Stimulated activated CD4-positive, alpha-beta T cell treated with anti-CD3 and anti-CD28 coated beads, TNF-alpha, amount 100 ng/mL, for 24 hours (primary cell): ENCODE data around the gene PABPN1.
"Not testable (repeated sequence)": the region's sequence is repeated elsewhere in the genome, so short reads cannot be mapped to it uniquely, and the experiment has no call there.

Experiments used
- DNase-seq, 3 experiments: peaks; one replicate each; pipeline ENCODE4 v3.0.0-alpha.2; 2020; ENCODE audit warnings: low read depth in 3 of 3

PABPN1 gene, protein sequence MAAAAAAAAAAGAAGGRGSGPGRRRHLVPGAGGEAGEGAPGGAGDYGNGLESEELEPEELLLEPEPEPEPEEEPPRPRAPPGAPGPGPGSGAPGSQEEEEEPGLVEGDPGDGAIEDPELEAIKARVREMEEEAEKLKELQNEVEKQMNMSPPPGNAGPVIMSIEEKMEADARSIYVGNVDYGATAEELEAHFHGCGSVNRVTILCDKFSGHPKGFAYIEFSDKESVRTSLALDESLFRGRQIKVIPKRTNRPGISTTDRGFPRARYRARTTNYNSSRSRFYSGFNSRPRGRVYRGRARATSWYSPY

DNA sequence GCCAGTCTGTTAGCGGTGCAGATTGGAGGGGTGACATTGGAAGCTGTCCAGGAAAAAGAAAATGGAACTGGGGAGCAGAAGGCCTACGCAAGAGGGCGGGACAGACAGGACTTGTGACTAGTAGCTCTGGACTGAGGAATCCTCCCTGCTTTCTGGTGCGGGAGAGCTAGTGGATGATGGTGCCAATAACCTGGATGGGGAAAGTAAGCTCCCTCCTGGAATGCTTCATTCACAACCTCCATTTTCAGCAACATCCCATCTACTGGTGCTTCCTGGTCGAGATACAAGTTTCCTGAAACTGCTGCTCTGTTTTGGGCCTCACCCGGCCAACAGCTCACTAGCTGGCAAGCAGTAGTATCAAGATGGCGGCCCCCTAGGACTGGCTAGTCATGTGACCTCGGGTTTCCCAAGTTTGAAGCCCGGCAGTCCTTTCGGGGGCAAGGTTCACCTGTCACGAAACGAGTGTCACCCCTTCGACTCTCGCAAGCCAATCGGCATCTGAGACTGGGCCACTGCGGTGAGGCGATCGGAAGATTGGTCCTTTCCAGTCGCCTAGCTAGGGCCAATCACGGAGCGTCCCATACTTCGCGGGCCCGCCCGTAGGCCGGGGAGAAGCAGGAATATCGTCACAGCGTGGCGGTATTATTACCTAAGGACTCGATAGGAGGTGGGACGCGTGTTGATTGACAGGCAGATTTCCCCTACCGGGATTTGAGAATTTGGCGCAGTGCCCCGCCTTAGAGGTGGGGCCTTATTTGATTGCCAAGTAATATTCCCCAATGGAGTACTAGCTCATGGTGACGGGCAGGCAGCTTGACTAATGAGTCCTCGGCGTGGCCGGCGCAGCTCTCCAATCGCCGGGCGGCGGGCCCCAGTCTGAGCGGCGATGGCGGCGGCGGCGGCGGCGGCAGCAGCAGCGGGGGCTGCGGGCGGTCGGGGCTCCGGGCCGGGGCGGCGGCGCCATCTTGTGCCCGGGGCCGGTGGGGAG is at the start of gene PABPN1:
Gene PABPN1, plus strand, starts transcription at position 874 of the 988 bp plus-strand sequence. Its CDS starts 13 bp downstream, at position 887.
- DNase-seq = peak; percentile 92 to 96 (median 95)

DNA sequence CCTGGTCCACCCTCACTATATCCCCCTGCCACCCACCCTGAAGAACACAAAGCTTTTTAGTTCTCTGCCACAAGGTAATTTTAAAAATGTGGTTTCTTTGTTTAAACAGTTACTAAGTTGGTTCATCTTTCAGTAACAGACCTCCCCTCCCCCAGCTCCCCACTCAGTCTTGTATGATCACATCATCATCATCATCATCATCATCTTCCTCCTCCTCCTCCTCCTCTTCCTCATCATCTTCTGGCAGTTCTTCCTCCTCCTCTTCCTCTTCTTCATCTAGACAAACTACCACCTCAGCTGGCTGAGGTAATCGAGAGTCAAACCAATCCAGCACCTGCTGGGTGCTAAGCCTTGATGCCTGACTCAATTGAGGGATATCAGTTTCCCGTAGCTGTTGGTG is 45.8 kb upstream of the PABPN1 start:
- no peak for DNase-seq

- no peak for DNase-seq
Measured at GRCh38 chr14:23277189-23277588, 44.1 kb upstream of the PABPN1 start.

- not testable (repeated sequence) for DNase-seq
Measured at GRCh38 chr14:23277928-23278327, 43.3 kb upstream of the PABPN1 start.

DNA sequence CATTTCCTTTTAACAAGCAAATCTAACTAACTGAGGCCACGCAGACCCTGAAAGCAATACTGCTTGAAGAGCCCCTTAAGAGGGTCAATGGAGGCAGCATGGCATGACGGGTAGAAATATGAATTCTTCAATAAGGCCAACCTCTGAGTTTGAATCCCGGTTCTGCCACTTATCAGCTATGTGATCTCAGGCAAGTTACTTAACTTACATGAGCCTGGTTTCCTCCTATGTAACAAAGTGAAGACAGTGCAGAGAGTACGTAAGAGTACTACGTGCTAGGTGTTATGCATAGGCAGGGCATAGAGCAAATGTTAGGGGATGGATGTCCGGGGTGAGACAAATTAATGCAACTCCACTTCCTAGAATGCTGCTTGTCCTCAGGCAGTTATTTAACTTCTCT is 40.0 kb upstream of the PABPN1 start:
- DNase-seq = no peak

DNA sequence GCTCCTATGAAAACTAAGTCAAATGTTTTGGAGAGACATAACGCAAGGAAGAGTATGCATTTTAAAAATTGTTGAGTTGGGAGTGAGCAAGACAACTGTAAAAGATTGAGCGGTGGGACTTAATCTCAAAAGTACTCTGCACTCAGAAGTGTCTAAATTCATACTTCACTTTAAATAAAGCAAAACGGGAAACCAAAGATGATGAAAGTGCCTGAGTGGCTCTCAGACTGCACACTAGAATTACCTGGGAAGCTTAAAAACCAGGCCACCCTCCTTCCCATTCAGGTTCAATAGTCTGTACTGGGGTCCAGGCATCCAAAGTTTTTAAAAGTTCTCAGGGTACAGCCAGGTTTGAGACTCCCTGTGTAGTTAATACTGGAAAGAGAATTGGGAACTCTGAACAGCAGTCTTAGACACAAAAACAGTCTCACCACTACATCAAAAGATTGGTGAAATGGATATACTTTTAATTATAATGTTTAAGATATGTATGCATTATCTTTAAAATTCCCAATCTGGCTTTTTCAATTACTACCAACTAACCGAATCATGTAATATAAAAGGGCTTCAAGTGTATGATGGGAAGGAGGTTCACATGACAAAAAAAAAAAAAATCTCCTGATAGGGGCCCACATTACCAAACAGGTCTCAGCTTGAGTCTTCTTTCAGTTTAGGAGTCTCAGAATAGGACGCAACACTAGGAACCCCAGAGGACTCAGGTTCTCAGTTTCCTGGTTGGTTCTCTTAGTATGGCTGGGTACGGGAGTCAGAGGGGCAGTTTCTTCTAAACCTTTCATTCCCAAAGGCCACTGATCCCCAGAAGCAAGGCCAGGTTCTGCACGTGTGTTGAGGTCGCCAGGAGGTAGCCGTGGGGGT is 36.4 kb upstream of the PABPN1 start:
- DNase-seq = no peak

GRCh38 chr14:23285530-23286019 is 35.7 kb upstream of the PABPN1 start:
- no peak for DNase-seq

- peak; percentile 96 to 99 (median 97) for DNase-seq
Measured at GRCh38 chr14:23286020-23286901, 35.0 kb upstream of the PABPN1 start, which contains the start of gene HOMEZ. Gene HOMEZ (minus strand): TSS chr14:23286132. CDS start chr14:23285952, 180 bp downstream.

DNA sequence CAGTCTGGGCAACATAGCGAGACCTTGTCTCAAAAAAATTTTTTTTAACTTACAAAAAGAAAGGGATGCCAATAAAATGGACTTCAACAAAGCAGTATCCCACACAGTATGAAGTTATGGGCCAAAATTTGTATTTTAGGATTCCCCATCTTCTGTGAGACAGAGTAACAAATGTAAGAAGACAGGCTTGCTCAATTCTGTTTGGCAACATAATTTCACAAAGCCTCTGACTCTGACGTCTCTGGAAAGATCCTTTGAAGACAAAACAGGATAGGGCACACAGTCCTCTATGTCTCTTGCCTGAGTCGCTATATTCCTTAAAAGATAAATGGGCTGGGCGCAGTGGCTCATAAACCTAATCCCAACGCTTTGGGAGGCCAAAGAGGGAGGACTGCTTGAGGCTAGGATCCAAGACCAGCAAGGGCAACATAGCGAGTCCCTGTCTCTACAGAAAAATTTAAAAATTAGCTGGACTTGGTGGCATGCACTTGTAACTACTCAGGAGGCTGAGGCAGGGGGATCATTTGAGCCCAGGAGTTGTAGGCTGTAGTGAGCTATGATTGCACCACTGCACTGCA is 34.3 kb upstream of the PABPN1 start:
- DNase-seq = no peak

- peak; percentile 7 to 40 (median 39) for DNase-seq
Measured at GRCh38 chr14:23294734-23295561, 26.3 kb upstream of the PABPN1 start.

GRCh38 chr14:23296012-23296777 is 25.1 kb upstream of the PABPN1 start:
- DNase-seq = no peak

GRCh38 chr14:23297096-23297495 is 24.2 kb upstream of the PABPN1 start:
- no peak for DNase-seq

- DNase-seq = no peak
Measured at GRCh38 chr14:23297611-23298277, 23.5 kb upstream of the PABPN1 start.

DNA sequence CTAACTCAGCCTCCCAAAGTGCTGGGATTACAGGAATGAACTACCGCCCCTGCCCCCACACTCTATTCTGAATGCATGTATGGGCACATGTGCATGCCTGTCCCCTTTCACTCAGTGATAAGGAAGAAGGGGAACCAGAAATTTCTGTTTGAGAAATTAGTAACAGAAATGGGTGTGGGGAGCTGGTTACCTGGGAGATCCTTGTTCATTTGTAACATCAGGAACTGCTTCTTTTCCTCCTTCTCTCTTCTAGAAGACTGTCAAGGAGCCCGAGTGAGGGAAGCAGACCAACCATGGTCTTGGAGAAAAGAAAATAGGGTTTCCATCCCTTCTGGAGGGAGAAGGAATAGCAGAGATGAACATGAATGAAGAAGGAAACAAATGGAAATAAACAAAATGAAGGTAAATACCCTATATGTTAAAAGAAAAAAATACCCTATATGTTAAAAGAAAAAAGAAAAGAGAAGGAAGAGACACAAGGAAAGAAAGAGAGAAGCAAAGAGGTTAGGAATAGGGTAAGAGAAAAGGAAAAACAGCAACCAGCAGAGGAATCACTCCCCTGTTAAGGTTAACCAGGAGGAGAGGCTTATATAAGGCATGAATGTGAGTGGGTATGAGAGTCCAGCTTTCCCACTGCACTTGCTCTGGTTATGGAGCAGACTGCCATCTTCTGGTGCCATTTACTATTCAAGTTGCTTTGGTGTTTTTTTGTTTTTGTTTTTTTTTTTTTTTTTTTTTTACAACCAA is 21.9 kb upstream of the PABPN1 start:
- no peak for DNase-seq

DNA sequence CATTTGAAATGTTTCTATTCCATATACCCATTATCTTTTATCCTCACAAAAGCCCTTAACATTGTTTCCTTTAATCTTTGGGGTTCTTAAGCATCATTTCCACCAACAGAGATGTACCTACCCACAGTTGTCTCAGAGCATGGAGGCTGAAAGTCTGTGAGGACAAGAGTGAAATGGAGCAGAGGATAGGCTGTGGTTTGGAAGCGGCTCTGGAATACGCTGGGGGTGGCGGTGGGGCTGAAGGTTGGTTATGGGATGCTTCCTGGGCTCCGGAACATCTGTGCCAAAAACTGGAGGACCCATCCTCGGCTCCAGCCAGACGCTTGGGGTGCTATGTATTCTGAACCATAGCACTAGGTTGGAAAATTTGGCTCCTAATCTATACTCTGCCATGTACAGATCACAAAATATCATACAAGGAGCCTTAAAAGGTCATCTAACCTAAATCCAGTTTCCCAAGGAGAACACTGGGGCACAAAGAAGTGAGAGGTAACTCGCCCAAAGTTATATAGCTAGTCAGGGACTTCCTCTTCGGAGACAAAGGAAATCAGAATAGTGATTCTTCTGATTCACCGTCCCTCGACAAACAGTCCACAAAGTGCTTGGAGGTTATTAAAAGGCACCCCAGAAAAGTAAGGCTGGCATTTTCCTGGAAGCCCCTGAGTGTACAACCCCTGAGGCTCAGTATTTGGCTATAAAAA is 21.1 kb upstream of the PABPN1 start:
- no peak for DNase-seq

GRCh38 chr14:23300687-23301223 is 20.5 kb upstream of the PABPN1 start:
- no peak for DNase-seq
